ENCODE data around the gene NACC2.

GRCh38 chr9:136128436-136128835 lies 33.3 kb upstream of the NACC2 start:
- TF ChIP-seq CTCF (IDR thresholded peaks at IDR 0.05), result no peak
- no peak for TF ChIP-seq POLR2A (IDR thresholded peaks at IDR 0.05)
- no peak for TF ChIP-seq POLR2AphosphoS5 (IDR thresholded peaks at IDR 0.05)

Measured in prostate gland (tissue), 2 donors.